ENCODE data around the gene ADAMTSL5.
"Not testable (repeated sequence)": the region's sequence is repeated elsewhere in the genome, so short reads cannot be mapped to it uniquely, and the experiment has no call there.

The ADAMTSL5 gene, protein sequence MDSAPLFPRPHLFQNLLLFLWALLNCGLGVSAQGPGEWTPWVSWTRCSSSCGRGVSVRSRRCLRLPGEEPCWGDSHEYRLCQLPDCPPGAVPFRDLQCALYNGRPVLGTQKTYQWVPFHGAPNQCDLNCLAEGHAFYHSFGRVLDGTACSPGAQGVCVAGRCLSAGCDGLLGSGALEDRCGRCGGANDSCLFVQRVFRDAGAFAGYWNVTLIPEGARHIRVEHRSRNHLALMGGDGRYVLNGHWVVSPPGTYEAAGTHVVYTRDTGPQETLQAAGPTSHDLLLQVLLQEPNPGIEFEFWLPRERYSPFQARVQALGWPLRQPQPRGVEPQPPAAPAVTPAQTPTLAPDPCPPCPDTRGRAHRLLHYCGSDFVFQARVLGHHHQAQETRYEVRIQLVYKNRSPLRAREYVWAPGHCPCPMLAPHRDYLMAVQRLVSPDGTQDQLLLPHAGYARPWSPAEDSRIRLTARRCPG

DNA sequence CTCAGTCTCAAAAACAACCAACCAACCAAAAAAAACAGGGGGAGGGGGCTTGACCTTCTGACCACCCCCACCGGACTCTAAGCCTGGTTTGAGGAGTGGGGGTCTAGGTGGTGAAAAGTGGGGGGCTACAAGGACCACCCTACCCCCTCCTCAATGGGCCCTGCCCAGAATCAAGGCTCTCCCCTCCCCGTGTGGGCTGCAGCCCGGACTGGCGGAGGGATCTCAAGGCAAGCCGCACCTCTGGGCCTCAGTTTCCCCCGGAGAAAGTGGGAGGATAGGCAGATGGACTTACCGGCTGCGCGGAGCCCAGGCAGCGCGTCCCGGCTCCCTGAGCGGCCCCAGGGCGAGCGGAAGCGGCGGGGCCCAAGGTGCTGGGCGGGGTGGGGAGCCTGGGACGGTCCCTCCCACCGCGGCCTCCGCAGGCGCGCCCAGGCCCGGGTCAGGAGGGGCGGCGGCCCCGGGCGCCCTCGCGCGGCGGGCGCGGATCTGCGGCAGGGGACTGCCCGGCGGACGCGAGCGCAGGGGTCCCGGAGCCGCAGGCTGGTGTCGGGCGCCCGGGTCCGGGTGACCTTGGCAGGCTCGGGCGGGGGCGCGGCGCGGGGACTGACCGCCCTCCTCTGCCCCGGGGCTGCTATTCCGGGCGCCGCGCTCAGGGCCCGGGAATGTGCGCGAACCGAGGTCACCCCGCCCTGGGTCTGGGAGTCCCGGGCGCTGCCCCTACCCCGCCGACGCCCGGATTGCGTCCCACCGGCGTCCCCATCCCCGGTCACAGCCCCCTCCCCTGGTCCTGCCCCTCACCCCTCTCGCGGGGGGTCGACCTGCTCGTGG is at the start of gene ADAMTSL5:
ADAMTSL5 (minus strand) TSS at position 349 of the 828 bp plus-strand sequence. CDS start 2,076 bp downstream, outside the sequence.
- peaks cover 19% of the 10 kb centered on the region for H3K4me1 Mint-ChIP-seq (ENCODE audit: low read depth)
- peaks cover 3% of the 10 kb centered on the region for H3K27me3 Mint-ChIP-seq
- H3K36me3 Mint-ChIP-seq (ENCODE audit: low read depth): peaks cover 2% of the 10 kb centered on the region
- H3K4me3 Mint-ChIP-seq: peak within 1 kb of the TSS; percentile 77
- DNase-seq: peak; percentile 81
- no peaks in the 10 kb centered on the region for H3K9me3 Mint-ChIP-seq
- peak within 1 kb of the TSS; percentile 40 for H3K27ac Mint-ChIP-seq

DNA sequence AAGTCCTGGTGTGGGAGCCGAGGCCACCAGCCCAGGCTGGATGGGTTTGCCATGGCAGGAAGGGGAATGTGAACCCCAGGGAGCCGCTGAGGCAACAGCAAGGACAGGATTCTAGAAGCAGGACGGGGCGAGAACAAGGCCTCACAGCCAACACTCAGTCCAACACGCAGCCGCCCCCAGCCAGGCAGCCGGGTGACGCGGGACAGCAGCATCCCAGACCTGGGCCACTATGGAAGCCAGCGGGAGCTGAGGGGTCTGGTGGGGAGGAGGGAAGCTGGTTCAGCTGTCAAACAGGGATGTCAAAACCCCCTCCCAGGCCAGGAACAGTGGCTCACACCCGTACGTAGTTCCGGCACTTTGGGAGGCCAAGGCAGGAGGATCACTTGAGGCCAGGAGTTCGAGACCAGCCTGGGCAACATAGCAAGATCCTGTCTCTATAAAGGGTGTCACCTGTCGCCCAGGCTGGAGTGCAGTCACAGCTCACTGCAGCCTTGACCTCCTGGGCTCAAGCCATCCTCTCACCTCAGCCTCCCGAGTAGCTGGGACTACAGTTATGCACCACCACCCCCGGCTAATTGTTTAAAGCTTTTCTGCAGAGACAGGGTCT is 48.5 kb upstream of the ADAMTSL5 start:
- no peak for DNase-seq
- peaks cover 4% of the 10 kb centered on the region for H3K4me1 Mint-ChIP-seq (ENCODE audit: low read depth)
- H3K4me3 Mint-ChIP-seq: no peak overlapping the region
- no peak overlapping the region for H3K27ac Mint-ChIP-seq
- H3K9me3 Mint-ChIP-seq: no peaks in the 10 kb centered on the region
- no peaks in the 10 kb centered on the region for H3K27me3 Mint-ChIP-seq
- H3K36me3 Mint-ChIP-seq (ENCODE audit: low read depth): peaks cover 2% of the 10 kb centered on the region

DNA sequence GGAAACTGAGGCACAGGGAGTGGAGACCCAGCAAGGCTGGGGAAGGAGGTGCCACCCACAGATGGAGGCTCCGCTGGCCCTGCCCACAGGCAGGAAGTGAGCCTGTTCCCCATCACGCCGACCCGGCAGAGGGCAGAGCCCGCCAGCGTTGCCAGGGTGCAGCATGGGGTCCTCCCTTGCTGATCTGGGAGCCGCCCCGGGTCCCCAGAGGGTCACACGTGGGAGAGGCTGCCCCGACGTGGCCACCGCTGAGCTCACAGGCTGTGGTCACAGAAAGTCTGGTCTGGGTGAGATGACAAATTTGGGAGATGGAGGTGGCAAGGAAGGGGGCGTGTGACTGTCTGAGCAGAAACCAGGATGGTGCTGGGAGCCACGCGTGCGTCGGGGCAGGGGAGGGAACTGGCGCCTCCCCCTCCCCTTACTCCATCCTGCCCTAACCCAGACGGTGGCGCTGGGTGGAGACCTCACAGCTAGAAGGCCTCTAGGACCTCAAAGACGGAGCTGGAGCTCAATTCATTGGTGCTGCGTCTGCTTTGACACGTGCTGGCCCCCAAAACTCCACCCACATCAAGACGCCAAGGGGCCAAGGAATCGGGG is 47.6 kb upstream of the ADAMTSL5 start:
- H3K27me3 Mint-ChIP-seq: no peaks in the 10 kb centered on the region
- no peaks in the 10 kb centered on the region for H3K9me3 Mint-ChIP-seq
- H3K27ac Mint-ChIP-seq: no peak overlapping the region
- peaks cover 2% of the 10 kb centered on the region for H3K36me3 Mint-ChIP-seq (ENCODE audit: low read depth)
- DNase-seq: no peak
- no peak overlapping the region for H3K4me3 Mint-ChIP-seq
- H3K4me1 Mint-ChIP-seq (ENCODE audit: low read depth): peaks cover 4% of the 10 kb centered on the region

DNA sequence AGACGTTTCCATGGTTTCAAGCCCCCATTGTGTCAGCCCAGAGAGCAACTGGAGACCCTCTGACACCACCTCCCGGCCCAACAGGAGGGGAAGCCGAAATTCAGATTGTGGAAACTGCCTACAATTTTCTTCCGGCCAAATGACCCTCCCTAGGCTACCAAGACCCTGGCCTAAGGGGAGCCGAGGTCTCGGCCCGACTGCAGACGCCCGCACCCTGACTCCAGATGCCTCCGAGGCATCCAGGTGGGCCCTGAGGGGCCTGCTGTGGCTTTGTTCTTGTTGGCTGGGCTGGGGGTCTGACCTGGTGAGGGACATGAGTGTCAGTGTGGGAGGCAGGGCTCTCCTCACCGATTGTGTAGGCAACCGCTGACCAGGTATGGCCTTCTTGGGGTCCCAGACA is 45.7 kb upstream of the ADAMTSL5 start:
- peaks cover 2% of the 10 kb centered on the region for H3K36me3 Mint-ChIP-seq (ENCODE audit: low read depth)
- H3K27ac Mint-ChIP-seq: no peak overlapping the region
- no peak overlapping the region for H3K4me3 Mint-ChIP-seq
- no peaks in the 10 kb centered on the region for H3K27me3 Mint-ChIP-seq
- no peaks in the 10 kb centered on the region for H3K9me3 Mint-ChIP-seq
- no peak for DNase-seq
- peaks cover 4% of the 10 kb centered on the region for H3K4me1 Mint-ChIP-seq (ENCODE audit: low read depth)

DNA sequence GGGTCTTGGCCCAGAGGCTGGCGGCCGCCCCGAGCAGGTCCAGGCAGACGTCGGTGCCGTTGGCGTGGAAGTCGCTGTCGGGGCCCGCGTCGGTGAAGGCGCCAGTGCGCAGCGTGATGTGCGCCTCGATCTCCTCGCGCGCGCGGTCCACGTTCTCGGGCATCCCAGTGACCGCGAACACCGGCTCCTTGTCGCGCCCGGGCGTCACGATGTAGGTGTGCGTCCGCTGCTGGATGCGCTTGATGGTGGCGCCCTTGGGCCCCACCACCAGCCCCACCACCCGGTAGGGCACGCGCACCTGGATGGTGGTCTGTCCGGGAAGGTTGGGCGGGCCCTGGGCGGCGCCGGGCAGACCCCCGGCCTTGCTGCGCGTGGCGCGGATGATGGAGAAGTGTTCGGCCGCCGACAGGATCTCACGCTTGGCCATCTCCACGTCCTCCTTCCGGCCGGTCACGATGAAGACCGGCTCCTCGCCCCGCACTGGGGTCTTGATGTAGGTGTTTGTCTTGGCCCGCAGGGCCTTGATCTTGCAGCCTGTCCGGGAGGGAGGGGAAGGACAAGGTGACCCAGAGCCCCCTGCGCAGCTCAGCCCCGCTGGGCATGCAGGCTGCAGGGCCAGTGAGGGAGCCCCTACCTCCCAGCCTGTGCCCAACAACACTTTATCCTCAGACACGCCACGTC is 43.7 kb upstream of the ADAMTSL5 start:
- H3K36me3 Mint-ChIP-seq (ENCODE audit: low read depth): peaks cover 2% of the 10 kb centered on the region
- no peak overlapping the region for H3K4me3 Mint-ChIP-seq
- no peaks in the 10 kb centered on the region for H3K9me3 Mint-ChIP-seq
- H3K27me3 Mint-ChIP-seq: peaks cover 9% of the 10 kb centered on the region
- DNase-seq: no peak
- H3K4me1 Mint-ChIP-seq (ENCODE audit: low read depth): peaks cover 4% of the 10 kb centered on the region
- H3K27ac Mint-ChIP-seq: no peak overlapping the region

DNA sequence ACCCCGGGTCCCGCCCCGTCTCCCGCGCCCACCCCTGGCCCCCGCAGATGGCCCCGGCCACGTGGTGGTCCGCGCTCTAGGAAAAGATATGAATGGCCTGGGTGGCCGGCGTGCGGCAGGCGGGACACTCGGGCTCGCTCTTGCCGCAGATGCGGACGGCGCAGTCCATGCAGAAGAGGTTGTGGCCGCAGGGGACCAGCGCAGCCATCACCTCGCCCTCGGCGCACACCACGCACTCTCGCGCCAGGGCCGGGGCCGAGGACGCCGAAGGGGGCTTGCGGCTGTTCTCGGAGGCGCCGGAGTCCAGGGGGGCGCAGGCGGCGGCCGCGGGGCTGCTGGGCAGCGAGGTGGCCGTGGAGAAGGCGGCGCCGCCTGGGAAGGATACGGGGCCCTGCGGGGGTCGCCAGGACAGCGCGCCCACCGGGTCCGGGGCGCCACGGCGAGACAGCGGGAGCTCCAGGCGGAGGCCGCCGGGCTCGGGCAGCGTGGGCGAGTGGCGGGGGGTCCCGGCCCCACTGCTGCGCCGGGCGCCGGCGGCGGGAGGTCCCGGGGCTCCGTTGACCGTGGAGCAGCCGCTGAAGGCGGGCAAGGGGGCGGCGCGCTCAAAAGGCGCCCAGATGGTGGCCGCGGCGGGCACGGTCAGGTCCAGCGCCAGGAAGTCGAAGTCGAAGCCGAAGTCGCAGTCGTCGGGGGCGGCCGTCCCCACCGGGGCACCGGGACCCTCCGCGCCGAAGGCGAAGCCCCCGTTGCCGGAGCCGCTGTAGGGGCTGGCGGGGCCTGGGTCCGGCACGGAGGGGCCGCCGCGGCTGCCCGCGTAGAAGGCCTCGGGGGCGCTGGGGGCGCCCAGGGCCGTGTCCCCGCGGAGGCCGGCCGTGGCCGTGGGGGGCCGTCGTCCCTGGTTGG is 42.9 kb upstream of the ADAMTSL5 start:
- Mint-ChIP-seq H3K4me3 (no peak overlapping the region), H3K4me1 (ENCODE audit: low read depth) (peaks cover 4% of the 10 kb centered on the region), H3K36me3 (ENCODE audit: low read depth) (peaks cover 2% of the 10 kb centered on the region), H3K9me3 (no peaks in the 10 kb centered on the region), H3K27ac (no peak overlapping the region), H3K27me3 (peaks cover 14% of the 10 kb centered on the region)
- no peak for DNase-seq

DNA sequence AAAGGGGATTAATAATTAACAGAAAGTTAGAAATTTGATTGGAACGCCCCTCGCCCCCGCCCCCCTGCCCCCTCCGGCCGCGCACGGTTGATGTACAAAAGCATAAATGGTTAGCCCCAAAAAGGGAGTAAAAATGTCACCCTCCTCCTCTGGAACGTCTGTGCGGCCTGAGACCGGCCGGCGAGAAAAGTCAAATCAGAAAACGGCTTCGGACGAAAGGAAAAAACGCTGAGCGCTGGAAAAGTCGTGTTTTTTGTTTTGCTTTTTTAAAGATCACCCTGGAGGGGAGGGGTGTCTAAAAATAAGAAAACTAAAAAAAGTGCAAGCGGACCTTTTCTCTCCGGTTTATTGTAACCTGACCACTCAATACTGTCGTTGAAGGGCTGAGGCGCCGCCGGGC is 42.1 kb upstream of the ADAMTSL5 start:
- DNase-seq: no peak
- Mint-ChIP-seq H3K27ac (no peak overlapping the region), H3K4me1 (ENCODE audit: low read depth) (no peaks in the 10 kb centered on the region), H3K36me3 (ENCODE audit: low read depth) (peaks cover 2% of the 10 kb centered on the region), H3K4me3 (no peak overlapping the region), H3K9me3 (no peaks in the 10 kb centered on the region), H3K27me3 (peaks cover 15% of the 10 kb centered on the region)

DNA sequence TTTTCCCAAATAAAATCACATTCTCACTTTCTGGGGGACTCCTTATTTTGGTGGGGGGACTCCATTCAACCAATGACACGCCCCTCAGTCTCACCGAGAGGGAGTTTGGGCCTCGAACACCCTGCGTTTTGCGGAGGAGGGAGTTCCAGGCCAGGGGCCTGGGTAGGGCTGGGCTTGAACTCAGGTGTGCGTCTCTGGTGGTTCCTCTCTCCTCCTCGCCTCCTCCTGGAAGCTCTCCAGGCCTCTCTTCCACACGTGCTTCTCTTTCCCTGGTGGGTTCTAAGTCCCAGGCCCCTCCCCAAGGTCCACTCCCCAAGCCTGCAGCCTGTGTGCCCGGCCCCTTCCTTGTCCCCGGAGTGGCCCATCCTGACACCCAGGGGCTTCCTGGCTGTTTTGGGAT is 40.6 kb upstream of the ADAMTSL5 start:
- Mint-ChIP-seq H3K9me3 (no peaks in the 10 kb centered on the region), H3K4me3 (no peak overlapping the region), H3K27me3 (peaks cover 15% of the 10 kb centered on the region), H3K36me3 (ENCODE audit: low read depth) (peaks cover 2% of the 10 kb centered on the region), H3K4me1 (ENCODE audit: low read depth) (no peaks in the 10 kb centered on the region), H3K27ac (no peak overlapping the region)
- no peak for DNase-seq

DNA sequence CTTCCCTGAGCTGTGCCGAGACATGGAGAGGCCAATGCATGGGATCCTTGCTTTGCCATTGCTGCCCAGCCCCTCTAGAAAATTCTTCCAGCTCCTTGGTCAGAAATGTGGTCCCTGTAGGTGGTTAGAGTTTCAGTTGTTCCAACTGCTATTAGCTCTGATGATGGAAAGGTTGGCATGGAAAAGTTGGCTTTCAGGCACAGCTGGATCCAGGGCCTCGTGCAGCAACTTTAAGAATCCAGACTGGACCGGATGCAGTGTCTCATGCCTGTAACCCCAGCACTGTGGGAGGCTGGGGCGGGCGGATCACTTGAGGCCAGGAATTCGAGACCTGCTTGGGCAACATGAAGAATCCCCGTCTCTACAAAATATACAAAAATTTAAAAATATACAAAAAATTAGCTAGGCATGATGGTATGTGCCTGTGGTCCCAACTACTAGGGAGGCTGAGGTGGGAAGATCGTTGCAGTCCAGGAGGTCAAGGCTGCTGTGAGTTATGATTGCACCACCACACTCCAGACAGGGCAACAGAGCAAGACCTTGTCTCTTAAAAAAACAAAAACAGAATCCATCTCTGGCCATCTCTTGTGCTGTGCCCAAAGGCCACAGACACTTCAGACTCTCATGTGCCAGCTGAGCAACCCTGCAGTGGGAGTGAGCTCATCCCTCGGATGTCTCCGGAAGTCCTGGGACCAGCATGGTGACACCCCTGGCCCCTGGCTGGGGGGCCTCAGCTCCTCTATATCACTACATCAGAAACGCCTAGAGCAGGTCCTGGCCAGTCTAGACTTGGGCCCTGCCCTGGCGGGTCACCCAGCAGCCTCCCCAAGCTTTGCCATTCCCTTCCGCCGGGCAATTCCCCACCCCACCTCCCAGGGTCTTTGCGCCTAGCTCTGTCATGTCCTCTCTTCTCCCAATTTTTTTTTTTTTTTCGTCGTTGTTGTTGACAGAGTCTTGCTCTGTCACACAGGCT is 38.5 kb upstream of the ADAMTSL5 start:
- no peaks in the 10 kb centered on the region for H3K36me3 Mint-ChIP-seq (ENCODE audit: low read depth)
- no peak for DNase-seq
- H3K27me3 Mint-ChIP-seq: peaks cover 23% of the 10 kb centered on the region
- H3K4me1 Mint-ChIP-seq (ENCODE audit: low read depth): no peaks in the 10 kb centered on the region
- no peaks in the 10 kb centered on the region for H3K9me3 Mint-ChIP-seq
- no peak overlapping the region for H3K4me3 Mint-ChIP-seq
- H3K27ac Mint-ChIP-seq: no peak overlapping the region

DNA sequence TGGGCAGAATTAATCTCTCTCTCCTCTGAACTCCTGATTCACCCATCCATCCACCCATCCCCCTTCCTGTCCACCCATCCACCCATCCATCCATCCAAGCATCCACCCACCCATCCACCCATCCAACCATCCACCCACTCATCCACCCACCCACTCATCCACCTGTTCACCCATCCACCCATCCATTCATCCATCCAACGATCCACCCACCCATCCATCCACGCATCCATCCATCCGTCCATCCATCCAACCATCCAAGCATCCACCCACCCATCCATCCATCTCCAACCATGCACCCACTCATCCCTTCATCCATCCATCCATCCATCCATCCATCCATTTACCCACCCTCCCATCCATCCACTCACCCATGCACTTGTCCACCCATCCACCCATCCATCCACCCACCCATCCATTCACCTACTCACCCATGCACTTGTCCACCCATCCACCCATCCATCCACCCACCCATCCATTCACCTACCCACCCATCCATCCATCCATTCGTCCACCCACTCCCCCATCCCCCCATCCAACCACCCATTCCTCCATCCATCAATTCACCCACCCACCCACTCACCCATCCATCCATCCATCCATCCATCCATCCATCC is 36.6 kb upstream of the ADAMTSL5 start:
- Mint-ChIP-seq H3K4me3 (no peak overlapping the region), H3K27ac (no peak overlapping the region), H3K27me3 (peaks cover 34% of the 10 kb centered on the region), H3K4me1 (ENCODE audit: low read depth) (peaks cover 4% of the 10 kb centered on the region), H3K9me3 (no peaks in the 10 kb centered on the region), H3K36me3 (ENCODE audit: low read depth) (no peaks in the 10 kb centered on the region)
- DNase-seq: no peak

DNA sequence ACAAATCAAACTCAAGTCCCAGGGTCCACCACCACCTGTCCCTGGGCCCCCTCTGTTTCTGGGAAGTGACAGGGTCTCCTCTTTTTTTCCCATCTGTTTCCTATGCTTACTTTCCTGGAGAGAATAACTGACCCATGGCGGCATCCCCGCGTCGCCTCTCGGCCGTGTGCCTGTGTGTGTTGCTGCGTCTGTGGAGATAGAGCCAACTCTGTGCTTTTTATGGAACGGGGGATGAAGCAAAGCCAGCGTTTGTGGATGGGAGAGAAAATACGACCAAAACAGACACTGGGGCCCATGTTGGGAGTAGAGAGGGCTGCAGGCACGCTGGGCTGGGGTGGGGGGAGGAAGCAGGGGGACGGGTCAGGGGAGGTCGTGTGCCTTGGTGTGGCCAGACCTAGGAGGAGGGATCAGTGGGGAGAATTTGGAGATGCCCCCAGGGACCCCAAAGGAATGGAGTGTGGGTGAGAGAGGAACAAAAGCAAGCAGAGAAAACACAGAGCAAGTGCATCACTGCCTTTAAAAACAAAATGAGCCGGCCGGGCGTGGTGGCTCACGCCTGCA is 27.6 kb upstream of the ADAMTSL5 start:
- H3K27ac Mint-ChIP-seq: no peak overlapping the region
- peaks cover 34% of the 10 kb centered on the region for H3K27me3 Mint-ChIP-seq
- no peaks in the 10 kb centered on the region for H3K36me3 Mint-ChIP-seq (ENCODE audit: low read depth)
- no peaks in the 10 kb centered on the region for H3K4me1 Mint-ChIP-seq (ENCODE audit: low read depth)
- H3K4me3 Mint-ChIP-seq: no peak overlapping the region
- no peaks in the 10 kb centered on the region for H3K9me3 Mint-ChIP-seq
- no peak for DNase-seq

DNA sequence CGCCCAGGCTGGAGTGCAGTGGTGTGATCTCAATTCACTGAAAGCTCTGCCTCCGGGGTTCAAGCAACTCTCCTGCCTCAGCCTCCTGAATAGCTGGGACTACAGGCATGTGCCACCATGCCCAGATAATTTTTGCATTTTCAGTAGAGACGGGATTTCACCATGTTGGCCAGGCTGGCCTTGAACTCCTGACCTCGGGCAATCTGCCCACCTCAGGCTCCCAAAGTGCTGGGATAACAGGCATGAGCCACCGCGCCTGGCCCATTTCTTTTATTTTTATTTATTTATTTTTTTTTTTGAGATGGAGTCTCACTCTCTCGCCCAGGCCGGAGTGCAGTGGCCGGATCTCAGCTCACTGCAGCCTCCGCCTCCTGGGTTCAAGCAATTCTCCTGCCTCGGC is 26.9 kb upstream of the ADAMTSL5 start:
- not testable (repeated sequence) for H3K9me3 Mint-ChIP-seq; H3K36me3 Mint-ChIP-seq (ENCODE audit: low read depth); H3K27ac Mint-ChIP-seq; H3K4me1 Mint-ChIP-seq (ENCODE audit: low read depth); H3K4me3 Mint-ChIP-seq; DNase-seq
- peaks cover 39% of the 10 kb centered on the region for H3K27me3 Mint-ChIP-seq
